Activated T-helper 1 cell treated with anti-CD3 and anti-CD28 coated beads, Interleukin-2, amount 50 U/mL, for 16 hours (primary cell): Measurements from ENCODE around the gene MICAL2.

Experiments used
- DNase-seq, 2 donors: peaks; one replicate each; pipeline ENCODE4 v3.0.0-alpha.2; 2020; ENCODE audit warnings: low read depth in 1 of 2, low spot score in 1 of 2

The MICAL2 gene

GRCh38 chr11:12075822-12076821 is 34.3 kb upstream of the MICAL2 start:
- DNase-seq: no peak

DNA sequence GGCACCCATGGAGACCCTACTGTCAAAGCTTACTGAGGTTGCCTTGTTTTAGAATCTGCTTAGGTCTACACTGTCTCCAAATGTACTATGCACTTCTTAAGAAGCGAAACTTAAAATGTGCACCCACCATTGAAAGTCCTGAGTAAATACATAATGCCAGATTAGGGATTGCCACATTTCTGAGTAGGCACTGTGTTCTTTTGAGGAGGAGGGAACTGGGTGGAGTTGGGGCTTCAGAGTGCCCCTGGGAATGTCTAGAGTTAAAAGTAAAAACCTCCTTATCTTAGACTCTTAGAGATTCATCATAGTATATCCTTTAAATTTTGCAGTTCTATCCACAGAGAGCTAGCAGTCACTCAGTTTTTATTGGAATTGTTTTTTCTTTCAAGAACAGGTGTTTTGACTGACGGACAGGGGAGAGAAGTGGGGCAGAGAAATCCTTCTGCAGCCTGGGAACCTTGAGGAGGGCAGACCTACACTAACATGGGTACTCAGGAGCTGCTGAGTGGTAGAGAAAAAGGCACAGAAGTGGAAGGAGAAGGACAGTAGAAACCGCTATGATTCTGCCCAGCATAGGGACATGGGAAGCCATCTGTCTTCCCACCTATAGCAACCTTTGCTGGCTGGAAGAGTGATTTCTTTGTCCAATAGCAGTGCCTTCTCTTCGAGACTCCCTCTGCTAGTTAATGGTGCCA is 33.4 kb upstream of the MICAL2 start:
- no peak for DNase-seq

DNA sequence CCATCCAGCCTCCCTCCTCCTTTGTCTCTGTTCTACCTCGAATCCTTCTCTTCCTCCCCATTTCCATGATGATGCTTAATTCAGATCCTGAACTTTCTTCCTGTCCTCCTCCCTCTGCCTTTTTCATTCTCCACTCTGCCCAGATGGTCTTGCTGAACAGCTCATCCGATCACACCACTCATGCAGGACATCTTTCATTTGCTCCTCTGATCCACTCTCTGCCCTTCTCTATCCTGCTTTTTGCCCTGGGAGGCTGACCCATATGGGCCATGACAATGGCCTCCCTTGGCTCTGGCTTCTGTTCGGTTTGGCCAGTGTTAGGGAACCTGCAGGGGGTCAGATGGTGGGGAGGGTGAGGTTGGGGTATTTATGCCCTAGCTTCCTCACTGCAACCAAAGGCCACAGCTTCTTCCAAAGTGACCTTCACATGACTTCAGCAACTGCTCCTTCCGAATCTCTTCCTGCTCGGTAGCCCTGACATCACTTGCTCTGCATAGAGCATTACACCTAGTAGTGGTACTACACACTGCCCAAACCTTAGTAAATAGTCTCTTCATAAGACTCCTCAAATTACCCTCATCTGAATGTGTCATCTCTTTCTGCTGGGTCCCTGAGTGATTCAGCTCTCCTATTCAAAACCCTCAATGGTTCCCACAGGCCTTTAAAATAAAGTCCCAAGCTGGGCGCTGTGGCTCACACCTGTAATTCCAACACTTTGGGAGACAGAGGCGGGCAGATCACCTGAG is 32.7 kb upstream of the MICAL2 start:
- no peak for DNase-seq

DNA sequence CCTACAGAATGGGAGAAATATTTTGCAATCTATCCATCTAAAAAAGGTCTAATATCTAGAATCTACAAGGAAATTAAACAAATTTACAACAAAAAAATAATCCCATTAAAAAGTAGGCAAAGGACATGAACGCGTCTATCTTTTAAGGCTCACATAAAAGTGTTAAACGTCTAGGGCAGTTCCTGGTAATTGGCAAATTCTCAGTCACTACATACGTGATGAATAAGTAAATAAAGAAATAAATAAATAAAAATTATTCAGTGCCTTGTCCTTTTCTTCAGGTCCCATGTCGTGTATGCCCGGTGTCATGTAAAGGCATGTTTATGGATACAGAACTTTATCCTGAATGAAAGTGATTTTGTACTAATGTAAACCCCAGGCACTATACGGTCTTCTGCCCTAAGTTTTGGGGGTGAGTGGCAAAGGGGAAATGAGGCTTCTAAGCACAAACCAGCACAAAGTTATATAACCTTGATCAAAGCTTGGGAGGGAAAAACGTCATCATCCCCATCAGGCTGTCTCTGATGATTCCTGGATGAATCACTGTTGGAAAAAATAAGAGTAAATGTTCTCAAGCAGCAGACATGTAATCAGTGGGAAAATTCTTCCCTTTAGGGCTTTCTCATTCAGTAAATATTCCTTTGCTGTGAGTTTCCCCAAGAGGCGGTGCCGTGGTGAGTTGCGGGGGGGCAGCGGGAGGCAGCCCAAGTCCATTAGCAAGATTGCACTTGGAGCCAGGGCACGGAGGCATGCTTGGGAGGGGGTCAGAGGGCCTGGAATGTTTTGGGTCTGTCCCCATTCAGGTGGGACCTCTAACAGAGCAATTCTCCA is 30.4 kb upstream of the MICAL2 start:
- DNase-seq: no peak

DNA sequence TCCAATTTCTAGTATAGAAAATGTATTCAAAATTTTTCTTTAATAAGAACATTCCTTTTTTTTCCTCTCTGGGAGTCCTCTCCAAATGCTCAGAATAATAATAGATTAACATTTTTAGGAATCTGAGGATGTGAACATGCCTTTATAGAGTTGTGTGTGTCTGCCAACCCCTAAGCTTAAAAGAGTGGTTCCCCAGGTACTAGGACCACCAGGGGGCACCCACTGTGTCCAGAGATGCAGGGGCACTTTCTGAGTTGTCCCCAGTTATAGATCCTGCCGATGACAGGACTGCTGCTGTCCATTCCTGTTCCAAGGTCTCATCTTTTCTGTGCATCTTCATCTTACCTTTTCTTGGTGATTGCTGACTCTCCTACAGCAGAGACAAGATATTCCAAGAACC is 27.0 kb upstream of the MICAL2 start:
- DNase-seq: no peak

DNA sequence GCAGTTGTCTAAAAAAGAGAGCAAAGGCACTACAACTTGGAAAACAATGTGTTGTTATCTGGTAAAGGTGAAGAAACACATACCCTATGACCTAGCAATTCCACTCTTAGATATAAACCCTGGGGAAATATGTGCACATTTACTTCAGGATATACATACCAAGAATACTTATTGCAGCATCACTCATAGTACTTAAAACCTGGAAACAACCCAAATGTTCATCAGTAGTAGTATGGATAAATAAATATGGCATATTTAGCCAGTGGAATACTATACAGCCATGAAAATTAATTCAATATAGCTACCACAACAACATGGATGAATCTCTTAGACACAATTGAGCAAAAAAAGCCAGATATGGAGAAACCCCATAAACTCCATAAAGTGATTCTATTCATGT is 26.1 kb upstream of the MICAL2 start:
- no peak for DNase-seq

DNA sequence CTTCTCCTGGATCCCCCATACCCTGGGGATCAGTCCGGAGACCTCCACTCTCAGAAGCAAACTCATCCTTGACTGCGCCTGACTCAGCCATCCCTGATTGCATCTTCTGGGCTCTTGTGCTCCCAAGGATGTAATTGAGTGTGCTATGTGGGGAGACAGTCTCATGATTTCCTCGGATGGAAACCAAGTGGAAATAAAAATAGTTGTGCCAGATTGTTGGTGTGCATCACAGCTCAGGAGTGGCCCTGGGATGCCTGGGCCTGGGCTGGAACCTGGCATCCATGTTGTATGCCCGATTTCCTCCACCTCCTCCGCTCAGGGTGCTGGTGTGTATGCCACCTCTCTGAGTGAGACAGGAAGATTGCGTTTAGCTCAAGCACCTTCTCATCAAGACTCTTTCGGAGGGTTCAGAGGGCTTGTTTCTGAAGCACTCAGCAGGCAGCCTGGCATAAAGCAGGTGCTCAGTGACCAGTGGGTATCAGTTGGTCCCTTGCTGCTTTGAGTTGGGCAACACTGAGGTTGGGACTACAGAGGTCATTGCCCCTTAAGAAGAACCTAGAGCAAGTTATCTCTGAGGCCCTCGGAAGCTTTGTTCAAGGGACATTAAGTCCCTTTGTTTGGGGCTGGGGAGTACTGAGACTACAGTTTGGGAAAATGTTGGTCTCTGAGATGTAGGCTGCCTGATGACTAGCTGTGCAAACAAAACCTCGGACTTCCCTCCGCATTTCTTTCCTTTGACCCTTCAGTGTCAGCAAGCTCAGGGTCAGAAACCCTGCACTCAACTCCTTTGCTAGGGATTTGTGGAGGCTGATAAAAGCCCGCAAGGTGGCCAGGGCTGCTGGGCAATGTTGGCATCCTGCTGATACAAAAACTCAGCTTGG is 24.8 kb upstream of the MICAL2 start:
- no peak for DNase-seq

DNA sequence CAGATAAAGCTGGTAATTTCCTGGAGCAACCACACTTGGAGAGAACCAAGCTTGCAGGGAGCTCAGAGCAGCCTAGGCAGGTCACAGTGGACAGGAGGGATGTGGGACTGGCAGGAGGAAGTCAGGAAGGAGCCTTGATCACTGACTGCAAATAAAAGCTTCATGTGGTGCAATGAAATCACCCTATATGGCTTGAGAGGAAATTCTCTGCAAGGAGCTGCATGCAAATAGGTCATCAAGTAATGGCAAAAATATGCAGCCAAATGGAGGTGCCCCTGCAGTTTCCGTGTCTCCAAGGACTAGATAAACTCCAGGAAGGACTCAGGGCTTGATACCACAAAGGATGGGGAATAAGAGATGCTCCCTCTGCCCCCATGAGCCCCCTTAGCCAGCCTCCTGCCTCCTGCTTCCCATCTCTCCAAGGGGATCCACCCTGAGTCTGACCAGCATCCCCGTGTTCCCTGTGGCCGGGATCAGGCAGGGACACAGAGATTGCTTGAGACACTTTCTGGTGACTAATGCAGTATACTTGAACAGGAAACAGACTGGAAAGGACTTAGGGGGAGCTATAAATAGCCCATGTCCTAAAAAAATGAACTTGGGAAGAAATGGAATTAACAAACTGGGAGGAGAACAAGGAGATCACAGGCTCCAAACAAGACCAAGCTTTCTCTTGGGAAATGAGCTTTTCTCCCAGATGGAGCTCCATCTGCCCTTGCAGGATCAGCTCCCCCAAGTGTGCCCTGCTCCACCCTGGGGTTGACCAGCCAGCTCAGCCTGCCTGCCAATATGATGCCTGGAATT is 23.9 kb upstream of the MICAL2 start:
- no peak for DNase-seq

DNA sequence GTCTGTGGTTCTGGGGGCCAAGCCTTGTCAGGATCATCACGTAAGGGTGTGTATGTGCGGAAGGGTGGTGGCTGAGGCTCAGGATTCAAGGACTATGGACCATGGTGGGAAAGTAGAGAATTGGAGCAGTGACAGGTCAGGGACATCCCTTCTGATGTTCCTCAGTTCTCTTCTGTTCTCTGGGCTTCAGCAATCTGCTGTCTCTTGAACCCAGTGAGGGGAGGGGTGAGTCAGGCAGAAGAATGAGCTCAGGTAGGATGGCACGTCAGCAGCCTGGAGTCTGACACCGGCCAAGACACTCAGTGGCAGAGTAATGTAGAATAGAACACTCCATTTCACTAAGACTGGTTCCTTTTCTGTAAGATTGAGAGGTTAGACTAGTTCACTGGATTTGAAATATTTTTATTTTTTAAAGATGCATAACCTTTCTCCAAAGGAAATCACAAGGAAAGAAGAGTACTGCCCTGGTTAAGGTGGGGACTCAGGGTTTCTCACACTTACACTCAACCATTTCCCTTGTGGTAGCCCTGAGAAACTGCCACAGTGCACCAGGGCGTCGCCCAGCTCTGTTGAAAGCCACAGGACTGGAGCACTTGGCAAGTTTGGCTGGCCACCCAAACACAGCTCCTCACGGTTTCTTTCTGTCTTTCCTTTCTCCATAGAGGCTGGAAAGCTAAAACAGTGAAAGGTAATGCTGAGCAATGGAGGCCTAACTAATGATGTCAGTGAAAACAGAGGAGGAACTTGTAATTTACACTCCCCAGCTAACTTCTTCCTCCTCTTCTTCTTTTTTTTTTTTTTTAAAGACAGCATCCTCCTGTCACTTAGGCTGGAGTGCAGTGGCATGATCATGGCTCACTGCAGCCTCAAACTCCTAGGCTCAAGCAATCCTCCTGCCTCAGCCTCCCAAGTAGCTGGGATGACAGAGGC is 23.1 kb upstream of the MICAL2 start:
- no peak for DNase-seq

DNA sequence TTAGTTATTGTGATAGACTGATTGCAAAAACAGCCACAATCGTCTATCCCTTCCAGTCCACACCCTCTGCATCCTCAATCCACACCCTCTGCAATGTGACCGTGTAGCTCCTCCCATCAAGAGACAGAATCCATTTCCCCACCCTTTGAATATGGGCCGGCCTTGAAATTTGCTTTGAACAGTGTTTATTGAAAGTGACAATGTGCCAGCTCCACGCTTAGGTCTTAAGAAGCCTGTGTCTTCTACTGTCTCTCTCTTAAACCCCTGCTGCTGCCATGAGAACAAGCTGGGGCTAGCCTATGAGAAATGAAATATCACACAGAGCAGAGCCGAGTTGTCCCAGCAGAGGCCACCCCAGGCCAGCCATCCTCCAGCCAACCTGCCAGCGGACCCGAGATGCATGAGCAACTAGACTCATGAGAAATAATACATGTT is 22.3 kb upstream of the MICAL2 start:
- no peak for DNase-seq

- DNase-seq: no peak
Observed at GRCh38 chr11:12088531-12088930, 21.9 kb upstream of the MICAL2 start.

DNA sequence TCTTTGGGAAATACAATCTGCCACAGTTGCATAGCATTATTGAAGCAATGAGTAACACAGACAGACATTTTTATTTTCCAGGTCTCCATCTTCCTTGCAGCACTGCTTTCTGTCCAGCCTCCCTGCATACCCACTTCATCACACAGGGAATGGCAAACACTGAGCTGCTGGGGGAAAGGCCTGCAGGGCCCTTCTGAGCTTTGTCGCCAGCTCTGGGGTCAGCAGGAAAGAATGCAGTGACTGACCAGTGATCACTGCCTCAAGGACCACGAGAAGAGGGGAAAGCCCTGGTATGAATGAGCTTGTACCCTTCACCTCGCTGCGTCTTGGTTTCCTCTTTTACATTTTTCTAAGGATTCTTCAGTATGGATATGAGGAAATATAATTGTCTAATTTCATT is 21.3 kb upstream of the MICAL2 start:
- DNase-seq: no peak

DNA sequence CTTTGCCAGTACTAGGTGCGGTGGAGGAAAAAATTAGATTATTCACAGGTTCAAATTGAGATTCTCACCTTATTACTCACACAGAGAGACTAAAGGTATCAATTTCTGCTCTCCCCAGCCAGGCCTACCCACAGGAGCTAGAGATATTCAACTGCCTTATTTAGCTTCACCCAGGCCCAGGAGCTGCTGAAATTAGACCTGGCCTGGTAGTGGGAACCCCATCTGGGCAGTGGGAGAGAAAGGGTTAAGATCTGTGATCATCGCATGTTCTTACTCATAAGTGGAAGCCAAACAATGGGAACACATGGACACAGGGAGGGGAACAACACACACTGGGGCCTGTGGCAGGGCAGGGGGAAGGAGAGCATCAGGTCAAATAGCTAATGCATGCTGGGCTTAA is 20.9 kb upstream of the MICAL2 start:
- DNase-seq: no peak

- no peak for DNase-seq
Observed at GRCh38 chr11:12090061-12090591, 20.3 kb upstream of the MICAL2 start.

DNA sequence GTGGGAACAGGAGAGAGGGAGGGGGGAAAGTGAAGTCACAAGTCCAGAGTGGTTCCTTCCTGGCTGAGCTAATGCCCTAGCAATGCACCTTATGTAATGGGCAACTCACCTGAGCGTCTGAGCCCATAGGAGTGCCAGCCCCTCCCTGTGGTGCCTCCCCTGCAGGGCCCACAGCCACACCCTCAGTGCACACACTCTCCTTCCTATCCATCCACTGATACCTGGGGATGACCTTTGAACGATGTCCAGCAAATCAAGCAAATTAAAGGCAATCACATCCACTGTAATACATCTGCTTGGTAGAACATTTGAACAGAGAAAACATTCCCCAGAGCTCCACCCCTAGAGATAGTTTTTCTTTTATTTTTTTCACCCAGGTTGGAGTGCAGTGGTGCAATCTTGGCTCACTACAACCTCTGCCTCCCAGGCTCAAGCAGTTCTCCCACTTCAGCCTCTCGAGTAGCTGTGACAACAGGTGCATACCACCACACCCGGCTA is 19.6 kb upstream of the MICAL2 start:
- DNase-seq: no peak

GRCh38 chr11:12091956-12092558 is 18.3 kb upstream of the MICAL2 start:
- DNase-seq: no peak

GRCh38 chr11:12092714-12093113 is 17.7 kb upstream of the MICAL2 start:
- DNase-seq: no peak
